GM12865 (cell line): Measurements from ENCODE around the gene VILL.

ENCODE experiments used
- DNase-seq: peaks from one replicate; pipeline ENCODE4 v3.0.0; 2010; ENCODE audit warnings: low read depth
- H3K4me3 ChIP-seq: 2 replicates; pipeline ENCODE4 v1.5.1; 2011; ENCODE audit warnings: mild to moderate bottlenecking, low read depth, low read length, control low read depth
- CTCF ChIP-seq: IDR thresholded peaks from 2 replicates; pipeline ENCODE4 v1.5.1; 2011; ENCODE audit warnings: low read length, control low read depth, low read depth, inconsistent platforms; ENCODE audit not compliant: insufficient read depth; ENCODE audit errors: missing control alignments

Gene VILL

GRCh38 chr3:38036906-38037305 lies 46.3 kb downstream of the VILL start:
- no peak for DNase-seq
- TF ChIP-seq CTCF: no peak
- H3K4me3 ChIP-seq: no peak overlapping the region

- DNase-seq: no peak
- no peak overlapping the region for H3K4me3 ChIP-seq
Measured at GRCh38 chr3:38038447-38038911, 47.9 kb downstream of the VILL start.

GRCh38 chr3:38039101-38039898 lies 48.7 kb downstream of the VILL start, which contains the start of gene DLEC1:
Gene DLEC1 (plus strand): TSS chr3:38039208. CDS start chr3:38039226, 18 bp downstream.
- DNase-seq: peak; percentile 87
- TF ChIP-seq CTCF: no peak
- H3K4me3 ChIP-seq: peak within 1 kb of the TSS; percentile 60

More at GRCh38 chr3:38038447-38038911, 47.9 kb downstream of the VILL start:
- no peak for TF ChIP-seq CTCF

- DNase-seq: peak; percentile 49
- peak; percentile 15 for TF ChIP-seq CTCF
- H3K4me3 ChIP-seq: no peak overlapping the region
Measured at GRCh38 chr3:38039899-38040261, 49.3 kb downstream of the VILL start.

GRCh38 chr3:38040401-38040800 lies 49.8 kb downstream of the VILL start:
- no peak for DNase-seq
- TF ChIP-seq CTCF: no peak
- no peak overlapping the region for H3K4me3 ChIP-seq

- H3K4me3 ChIP-seq: no peak overlapping the region
- TF ChIP-seq CTCF: no peak
- DNase-seq: no peak
Measured at GRCh38 chr3:38043486-38043885, 52.9 kb downstream of the VILL start.
